ENCODE data around the gene FOXP2. TPM values are rescaled to one million over a fixed set of nuclear protein-coding genes. Genes with fewer than 3 reads are reported as not detected.

FOXP2 gene
- total and polyA plus RNA-seq, 7 donors = 1.6 to 150 (median 91.2) TPM

GRCh38 chr7:114419441-114420272, 5.0 kb downstream of the FOXP2 start:
- peak overlapping the region; percentile 79 to 91 (median 85) for H3K27ac ChIP-seq
- TF ChIP-seq CTCF (IDR thresholded peaks at IDR 0.05) = no peak
- no peak for TF ChIP-seq EP300 (IDR thresholded peaks at IDR 0.05)
- TF ChIP-seq POLR2AphosphoS5 (IDR thresholded peaks at IDR 0.05) = no peak
- no peak for TF ChIP-seq POLR2A (IDR thresholded peaks at IDR 0.05)
- peak overlapping the region in 3 of 4 donors; percentile 48 to 55 (median 53) for H3K4me3 ChIP-seq
- intact Hi-C loops (cut with DNase I) = loop anchor here (5.0 to 10.0 kb wide), 2 partner anchors 238 to 1255 kb away; no protein-coding TSS in a partner anchor
- no peaks in the 10 kb centered on the region for H3K27me3 ChIP-seq
- no peak for DNase-seq
- WGBS, 2 donors = 82 to 91% methylated on average over 8 of the region's 8 CpGs
- H3K4me1 ChIP-seq = peaks cover 0 to 50% (median 36%) of the 10 kb centered on the region in 4 donors
- no peaks in the 10 kb centered on the region for H3K9me3 ChIP-seq
- no peaks in the 10 kb centered on the region for H3K36me3 ChIP-seq

- WGBS, 2 donors = 20 to 58% methylated on average over 7 of the region's 7 CpGs
- intact Hi-C loops (cut with DNase I) = no loop called here
- H3K9me3 ChIP-seq = no peaks in the 10 kb centered on the region
- H3K4me1 ChIP-seq = peaks cover 0 to 80% (median 49%) of the 10 kb centered on the region in 4 donors
- DNase-seq = no peak
- peak overlapping the region; percentile 2 to 61 (median 51) for H3K27ac ChIP-seq
- TF ChIP-seq POLR2A (IDR thresholded peaks at IDR 0.05) = no peak
- no peak for TF ChIP-seq EP300 (IDR thresholded peaks at IDR 0.05)
- no peak for TF ChIP-seq POLR2AphosphoS5 (IDR thresholded peaks at IDR 0.05)
- peak in 3 of 4 experiments; percentile 3 to 43 (median 36) for TF ChIP-seq CTCF (IDR thresholded peaks at IDR 0.05)
- no peaks in the 10 kb centered on the region for H3K36me3 ChIP-seq
- peak overlapping the region in 1 of 4 donors; percentile 1 for H3K4me3 ChIP-seq
- H3K27me3 ChIP-seq = no peaks in the 10 kb centered on the region
Observed at GRCh38 chr7:114422507-114423501, 8.2 kb downstream of the FOXP2 start.

- no peak for TF ChIP-seq EP300 (IDR thresholded peaks at IDR 0.05)
- no peak for TF ChIP-seq POLR2A (IDR thresholded peaks at IDR 0.05)
- TF ChIP-seq POLR2AphosphoS5 (IDR thresholded peaks at IDR 0.05) = no peak
- TF ChIP-seq CTCF (IDR thresholded peaks at IDR 0.05) = no peak
- Histone ChIP-seq H3K27ac (no peak overlapping the region), H3K9me3 (no peaks in the 10 kb centered on the region), H3K36me3 (no peaks in the 10 kb centered on the region), H3K27me3 (no peaks in the 10 kb centered on the region), H3K4me3 (no peak overlapping the region), H3K4me1 (peaks cover 0 to 98% (median 58%) of the 10 kb centered on the region in 4 donors)
- DNase-seq = no peak
- intact Hi-C loops (cut with DNase I) = loop anchor here (5.0 kb wide), 2 partner anchors 81 to 236 kb away; no protein-coding TSS in a partner anchor
- 89 to 93% methylated on average over 2 of the region's 2 CpGs for WGBS, 2 donors
Observed at GRCh38 chr7:114426382-114426781, 11.8 kb downstream of the FOXP2 start.

GRCh38 chr7:114426824-114427223, 12.2 kb downstream of the FOXP2 start:
- Histone ChIP-seq H3K36me3 (no peaks in the 10 kb centered on the region), H3K27ac (no peak overlapping the region), H3K4me3 (no peak overlapping the region), H3K4me1 (peaks cover 0 to 98% (median 59%) of the 10 kb centered on the region in 4 donors), H3K9me3 (no peaks in the 10 kb centered on the region), H3K27me3 (no peaks in the 10 kb centered on the region)
- intact Hi-C loops (cut with DNase I) = loop anchor here (5.0 kb wide), 2 partner anchors 80 to 235 kb away; no protein-coding TSS in a partner anchor
- WGBS, 2 donors = 67 to 74% methylated on average over 4 of the region's 4 CpGs
- DNase-seq = no peak
- TF ChIP-seq CTCF (IDR thresholded peaks at IDR 0.05) = peak in 3 of 4 experiments; percentile 25 to 39 (median 36)
- no peak for TF ChIP-seq POLR2A (IDR thresholded peaks at IDR 0.05)

All from sigmoid colon (tissue), 7 donors.